Measurements from ENCODE around the gene GART.

The GART gene

DNA sequence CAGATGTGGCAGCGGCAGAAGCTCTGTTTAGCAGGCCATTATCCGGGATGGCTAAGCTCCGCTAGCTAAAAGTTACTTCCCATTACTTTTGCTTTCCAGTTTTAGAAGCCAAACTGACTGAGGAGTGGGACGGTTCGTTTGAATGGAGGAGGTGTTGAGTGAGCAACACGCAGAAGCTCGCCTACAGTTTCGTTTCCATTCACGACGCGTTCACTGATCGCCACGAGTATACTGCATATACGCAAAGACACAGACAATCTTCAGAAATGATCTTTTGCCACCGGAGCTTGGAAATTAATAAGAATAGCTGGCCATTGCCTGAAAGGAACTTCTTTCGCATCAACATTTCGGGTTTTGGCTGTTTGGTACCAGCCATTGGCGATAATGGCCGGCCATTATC lies 15.5 kb upstream of the GART start:
- FAIRE-seq (peak; percentile 50), DNase-seq (ENCODE audit: insufficient read length, low spot score) (no peak)
- no peak for TF ChIP-seq POU2F2 (IDR thresholded peaks at IDR 0.05; ENCODE audit: low read depth, low read length)

GRCh38 chr21:33554982-33555344 lies 13.0 kb upstream of the GART start:
- FAIRE-seq (no peak), DNase-seq (ENCODE audit: insufficient read length, low spot score) (no peak)
- no peak for TF ChIP-seq PAX5 (IDR thresholded peaks at IDR 0.05; ENCODE audit: insufficient read depth, low read length, severe bottlenecking)
- TF ChIP-seq TAF1 (IDR thresholded peaks at IDR 0.05; ENCODE audit: low read depth, low read length), result no peak
- TF ChIP-seq POLR2AphosphoS5 (IDR thresholded peaks at IDR 0.05; ENCODE audit: low read depth, low read length), result peak; percentile 54
- no peak for TF ChIP-seq POU2F2 (IDR thresholded peaks at IDR 0.05; ENCODE audit: low read depth, low read length)
- no peak for TF ChIP-seq SPI1 (IDR thresholded peaks at IDR 0.05; ENCODE audit: low read depth, low read length)
- TF ChIP-seq POLR2A (IDR thresholded peaks at IDR 0.05; ENCODE audit: low read depth, low read length), result peak; percentile 47

DNA sequence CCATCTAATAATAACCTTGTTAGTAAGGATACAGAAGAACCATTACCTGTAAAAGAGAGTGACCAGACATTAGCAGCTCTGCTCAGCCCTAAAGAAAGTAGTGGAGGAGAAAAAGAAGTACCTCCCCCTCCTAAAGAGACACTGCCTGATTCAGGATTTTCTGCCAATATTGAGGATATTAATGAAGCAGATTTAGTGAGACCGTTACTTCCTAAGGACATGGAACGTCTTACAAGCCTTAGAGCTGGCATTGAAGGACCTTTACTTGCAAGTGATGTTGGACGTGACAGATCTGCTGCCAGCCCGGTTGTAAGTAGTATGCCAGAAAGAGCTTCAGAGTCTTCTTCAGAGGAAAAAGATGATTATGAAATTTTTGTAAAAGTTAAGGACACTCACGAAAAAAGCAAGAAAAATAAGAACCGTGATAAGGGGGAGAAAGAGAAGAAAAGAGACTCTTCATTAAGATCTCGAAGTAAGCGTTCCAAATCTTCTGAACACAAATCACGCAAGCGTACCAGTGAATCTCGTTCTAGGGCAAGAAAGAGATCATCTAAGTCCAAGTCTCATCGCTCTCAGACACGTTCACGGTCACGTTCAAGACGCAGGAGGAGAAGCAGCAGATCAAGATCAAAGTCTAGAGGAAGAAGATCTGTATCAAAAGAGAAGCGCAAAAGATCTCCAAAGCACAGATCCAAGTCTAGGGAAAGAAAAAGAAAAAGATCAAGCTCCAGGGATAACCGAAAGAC lies 12.5 kb upstream of the GART start:
- DNase-seq (ENCODE audit: insufficient read length, low spot score) (no peak), FAIRE-seq (no peak)
- TF ChIP-seq POLR2A (IDR thresholded peaks at IDR 0.05; ENCODE audit: low read depth, low read length) (0 out of 2 replicates have a peak, but pooled peaks have one; percentile 3), POU2F2 (IDR thresholded peaks at IDR 0.05; ENCODE audit: low read depth, low read length) (no peak)

- no peak for TF ChIP-seq SPI1 (IDR thresholded peaks at IDR 0.05; ENCODE audit: low read depth, low read length)
- TF ChIP-seq POLR2A (IDR thresholded peaks at IDR 0.05; ENCODE audit: low read depth, low read length), result peak; percentile 4; the same call in 1 of the 2 replicates
- peak; percentile 68 for TF ChIP-seq POLR2AphosphoS5 (IDR thresholded peaks at IDR 0.05; ENCODE audit: low read depth, low read length)
- FAIRE-seq, result no peak
- DNase-seq (ENCODE audit: insufficient read length, low spot score), result no peak
Observed at GRCh38 chr21:33552999-33553598, 11.2 kb upstream of the GART start.

DNA sequence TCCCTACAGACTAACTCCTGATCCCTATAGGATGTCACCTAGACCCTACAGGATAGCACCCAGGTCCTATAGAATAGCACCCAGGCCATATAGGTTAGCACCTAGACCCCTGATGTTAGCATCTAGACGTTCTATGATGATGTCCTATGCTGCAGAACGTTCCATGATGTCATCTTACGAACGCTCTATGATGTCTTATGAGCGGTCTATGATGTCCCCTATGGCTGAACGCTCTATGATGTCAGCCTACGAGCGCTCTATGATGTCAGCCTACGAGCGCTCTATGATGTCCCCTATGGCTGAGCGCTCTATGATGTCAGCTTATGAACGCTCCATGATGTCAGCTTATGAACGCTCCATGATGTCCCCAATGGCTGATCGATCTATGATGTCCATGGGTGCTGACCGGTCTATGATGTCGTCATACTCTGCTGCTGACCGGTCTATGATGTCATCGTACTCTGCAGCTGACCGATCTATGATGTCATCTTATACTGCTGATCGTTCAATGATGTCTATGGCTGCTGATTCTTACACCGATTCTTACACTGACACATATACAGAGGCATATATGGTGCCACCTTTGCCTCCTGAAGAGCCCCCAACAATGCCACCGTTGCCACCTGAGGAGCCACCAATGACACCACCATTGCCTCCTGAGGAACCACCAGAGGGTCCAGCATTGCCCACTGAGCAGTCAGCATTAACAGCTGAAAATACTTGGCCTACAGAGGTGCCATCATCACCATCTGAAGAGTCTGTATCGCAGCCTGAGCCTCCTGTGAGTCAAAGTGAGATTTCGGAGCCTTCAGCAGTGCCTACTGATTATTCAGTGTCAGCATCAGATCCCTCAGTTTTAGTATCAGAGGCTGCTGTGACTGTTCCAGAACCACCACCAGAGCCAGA lies 10.4 kb upstream of the GART start:
- FAIRE-seq, result no peak
- DNase-seq (ENCODE audit: insufficient read length, low spot score), result no peak
- TF ChIP-seq SPI1 (IDR thresholded peaks at IDR 0.05; ENCODE audit: low read depth, low read length) (no peak), POLR2AphosphoS5 (IDR thresholded peaks at IDR 0.05; ENCODE audit: low read depth, low read length) (peak; percentile 62), POU2F2 (IDR thresholded peaks at IDR 0.05; ENCODE audit: low read depth, low read length) (peak; percentile 30; the same call in 1 of the 2 replicates), TAF1 (IDR thresholded peaks at IDR 0.05; ENCODE audit: low read depth, low read length) (0 out of 2 replicates have a peak, but pooled peaks have one; percentile 30), POLR2A (IDR thresholded peaks at IDR 0.05; ENCODE audit: low read depth, low read length) (peak; percentile 62), PAX5 (IDR thresholded peaks at IDR 0.05; ENCODE audit: insufficient read depth, low read length, severe bottlenecking) (no peak)

DNA sequence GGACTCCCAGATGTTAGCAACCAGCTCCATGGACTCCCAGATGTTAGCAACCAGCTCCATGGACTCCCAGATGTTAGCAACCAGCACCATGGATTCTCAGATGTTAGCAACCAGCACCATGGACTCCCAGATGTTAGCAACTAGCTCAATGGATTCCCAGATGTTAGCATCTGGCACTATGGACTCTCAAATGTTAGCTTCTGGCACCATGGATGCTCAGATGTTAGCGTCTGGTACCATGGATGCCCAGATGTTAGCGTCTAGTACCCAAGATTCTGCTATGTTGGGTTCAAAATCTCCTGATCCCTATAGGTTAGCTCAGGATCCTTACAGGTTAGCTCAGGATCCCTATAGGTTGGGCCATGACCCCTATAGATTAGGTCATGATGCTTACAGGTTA lies 9.7 kb upstream of the GART start:
- DNase-seq (ENCODE audit: insufficient read length, low spot score) (no peak), FAIRE-seq (no peak)
- TF ChIP-seq POU2F2 (IDR thresholded peaks at IDR 0.05; ENCODE audit: low read depth, low read length) (no peak), POLR2A (IDR thresholded peaks at IDR 0.05; ENCODE audit: low read depth, low read length) (0 out of 2 replicates have a peak, but pooled peaks have one; percentile 11)

DNA sequence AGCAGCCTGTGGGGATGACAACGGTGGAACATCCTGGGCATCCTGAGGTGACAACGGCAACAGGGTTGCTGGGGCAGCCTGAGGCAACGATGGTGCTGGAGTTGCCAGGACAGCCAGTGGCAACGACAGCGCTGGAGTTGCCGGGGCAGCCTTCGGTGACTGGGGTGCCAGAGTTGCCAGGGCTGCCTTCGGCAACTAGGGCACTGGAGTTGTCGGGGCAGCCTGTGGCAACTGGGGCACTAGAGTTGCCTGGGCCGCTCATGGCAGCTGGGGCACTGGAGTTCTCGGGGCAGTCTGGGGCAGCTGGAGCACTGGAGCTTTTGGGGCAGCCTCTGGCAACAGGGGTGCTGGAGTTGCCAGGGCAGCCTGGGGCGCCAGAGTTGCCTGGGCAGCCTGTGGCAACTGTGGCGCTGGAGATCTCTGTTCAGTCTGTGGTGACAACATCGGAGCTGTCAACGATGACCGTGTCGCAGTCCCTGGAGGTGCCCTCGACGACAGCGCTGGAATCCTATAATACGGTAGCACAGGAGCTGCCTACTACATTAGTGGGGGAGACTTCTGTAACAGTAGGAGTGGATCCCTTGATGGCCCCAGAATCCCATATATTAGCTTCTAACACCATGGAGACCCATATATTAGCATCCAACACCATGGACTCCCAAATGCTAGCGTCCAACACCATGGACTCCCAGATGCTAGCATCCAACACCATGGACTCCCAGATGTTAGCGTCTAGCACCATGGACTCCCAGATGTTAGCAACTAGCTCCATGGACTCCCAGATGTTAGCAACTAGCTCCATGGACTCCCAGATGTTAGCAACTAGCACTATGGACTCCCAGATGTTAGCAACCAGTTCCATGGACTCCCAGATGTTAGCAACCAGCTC lies 9.1 kb upstream of the GART start:
- DNase-seq (ENCODE audit: insufficient read length, low spot score), result no peak
- no peak for FAIRE-seq
- TF ChIP-seq POLR2AphosphoS5 (IDR thresholded peaks at IDR 0.05; ENCODE audit: low read depth, low read length), result peak; percentile 46; the same call in 1 of the 2 replicates
- no peak for TF ChIP-seq SPI1 (IDR thresholded peaks at IDR 0.05; ENCODE audit: low read depth, low read length)
- 0 out of 2 replicates have a peak, but pooled peaks have one; percentile 41 for TF ChIP-seq POU2F2 (IDR thresholded peaks at IDR 0.05; ENCODE audit: low read depth, low read length)

DNA sequence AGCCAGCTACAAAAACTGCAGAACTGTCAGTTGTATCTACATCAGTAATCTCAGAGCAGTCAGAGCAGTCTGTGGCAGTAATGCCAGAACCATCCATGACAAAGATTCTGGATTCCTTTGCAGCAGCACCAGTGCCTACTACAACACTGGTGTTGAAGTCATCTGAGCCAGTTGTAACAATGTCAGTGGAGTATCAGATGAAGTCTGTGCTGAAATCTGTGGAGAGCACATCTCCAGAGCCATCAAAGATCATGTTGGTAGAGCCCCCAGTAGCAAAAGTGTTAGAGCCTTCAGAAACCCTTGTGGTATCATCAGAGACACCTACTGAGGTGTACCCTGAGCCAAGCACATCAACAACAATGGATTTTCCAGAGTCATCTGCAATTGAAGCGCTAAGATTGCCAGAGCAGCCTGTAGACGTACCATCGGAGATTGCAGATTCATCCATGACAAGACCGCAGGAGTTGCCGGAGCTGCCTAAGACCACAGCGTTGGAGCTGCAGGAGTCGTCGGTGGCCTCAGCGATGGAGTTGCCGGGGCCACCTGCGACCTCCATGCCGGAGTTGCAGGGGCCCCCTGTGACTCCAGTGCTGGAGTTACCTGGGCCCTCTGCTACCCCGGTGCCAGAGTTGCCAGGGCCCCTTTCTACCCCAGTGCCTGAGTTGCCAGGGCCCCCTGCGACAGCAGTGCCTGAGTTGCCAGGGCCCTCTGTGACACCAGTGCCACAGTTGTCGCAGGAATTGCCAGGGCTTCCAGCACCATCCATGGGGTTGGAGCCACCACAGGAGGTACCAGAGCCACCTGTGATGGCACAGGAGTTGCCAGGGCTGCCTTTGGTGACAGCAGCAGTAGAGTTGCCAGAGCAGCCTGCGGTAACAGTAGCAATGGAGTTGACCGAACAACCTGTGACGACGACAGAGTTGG lies 8.2 kb upstream of the GART start:
- FAIRE-seq (no peak), DNase-seq (ENCODE audit: insufficient read length, low spot score) (no peak)
- TF ChIP-seq POLR2A (IDR thresholded peaks at IDR 0.05; ENCODE audit: low read depth, low read length) (no peak), POU2F2 (IDR thresholded peaks at IDR 0.05; ENCODE audit: low read depth, low read length) (no peak), SPI1 (IDR thresholded peaks at IDR 0.05; ENCODE audit: low read depth, low read length) (no peak), PAX5 (IDR thresholded peaks at IDR 0.05; ENCODE audit: insufficient read depth, low read length, severe bottlenecking) (no peak), TAF1 (IDR thresholded peaks at IDR 0.05; ENCODE audit: low read depth, low read length) (no peak), POLR2AphosphoS5 (IDR thresholded peaks at IDR 0.05; ENCODE audit: low read depth, low read length) (no peak)

Measured in GM12891 (cell line).